ENCODE measurements around the gene STK24.
"Not testable (repeated sequence)": the region's sequence is repeated elsewhere in the genome, so short reads cannot be mapped to it uniquely, and the experiment has no call there.

STK24 gene

GRCh38 chr13:98428256-98428966 lies 148.5 kb downstream of the STK24 start:
- DNase-seq, result no peak

- no peak for DNase-seq
Observed at GRCh38 chr13:98427331-98427995, 149.4 kb downstream of the STK24 start.

GRCh38 chr13:98423417-98423816 lies 153.5 kb downstream of the STK24 start:
- DNase-seq, result no peak

GRCh38 chr13:98422046-98422445 lies 154.9 kb downstream of the STK24 start:
- DNase-seq, result no peak

- no peak for DNase-seq
Observed at GRCh38 chr13:98420554-98421175, 156.2 kb downstream of the STK24 start.

- DNase-seq, result no peak
Observed at GRCh38 chr13:98419786-98420553, 156.9 kb downstream of the STK24 start.

- DNase-seq, result peak; percentile 55
Observed at GRCh38 chr13:98416408-98416807, 160.5 kb downstream of the STK24 start.

GRCh38 chr13:98415326-98416070 lies 161.4 kb downstream of the STK24 start:
- DNase-seq, result no peak

GRCh38 chr13:98413796-98414195 lies 163.1 kb downstream of the STK24 start:
- DNase-seq, result no peak

GRCh38 chr13:98413278-98413677 lies 163.6 kb downstream of the STK24 start:
- DNase-seq, result not testable (repeated sequence)

- DNase-seq, result no peak
Observed at GRCh38 chr13:98411617-98412265, 165.2 kb downstream of the STK24 start.

- no peak for DNase-seq
Observed at GRCh38 chr13:98411013-98411412, 165.9 kb downstream of the STK24 start.

- DNase-seq, result no peak
Observed at GRCh38 chr13:98410612-98411011, 166.3 kb downstream of the STK24 start.

- DNase-seq, result no peak
Observed at GRCh38 chr13:98409281-98409680, 167.6 kb downstream of the STK24 start.

- DNase-seq, result no peak
Observed at GRCh38 chr13:98407575-98407974, 169.3 kb downstream of the STK24 start.

GRCh38 chr13:98406971-98407370 lies 169.9 kb downstream of the STK24 start:
- DNase-seq, result peak; percentile 77

- no peak for DNase-seq
Observed at GRCh38 chr13:98406427-98406826, 170.5 kb downstream of the STK24 start.

GRCh38 chr13:98405690-98406344 lies 171.1 kb downstream of the STK24 start:
- DNase-seq, result no peak

GRCh38 chr13:98405107-98405571 lies 171.8 kb downstream of the STK24 start:
- DNase-seq, result peak; percentile 84

- DNase-seq, result no peak
Observed at GRCh38 chr13:98403076-98403475, 173.8 kb downstream of the STK24 start.

GRCh38 chr13:98401934-98402333 lies 175.0 kb downstream of the STK24 start:
- peak; percentile 99 for DNase-seq
